HEK293 (cell line): ENCODE measurements around the gene CC2D1B.

Experiments
- EGR2 ChIP-seq: fragments of 450-650 bp; formaldehyde crosslinking; IDR thresholded peaks from 2 replicates; pipeline ENCODE4 v1.5.1; 2016; ENCODE audit warnings: low read depth, missing biosample characterization, missing genetic modification characterization
- GLI4 ChIP-seq: fragments of 450-650 bp; formaldehyde crosslinking; IDR thresholded peaks from 2 replicates; pipeline ENCODE4 v1.5.1; 2016; ENCODE audit warnings: missing biosample characterization, missing genetic modification characterization
- KLF7 ChIP-seq: fragments of 450-650 bp; formaldehyde crosslinking; IDR thresholded peaks from 2 replicates; pipeline ENCODE4 v1.5.1; 2016; ENCODE audit warnings: missing biosample characterization, missing genetic modification characterization, borderline replicate concordance
- KLF8 ChIP-seq: fragments of 450-650 bp; formaldehyde crosslinking; IDR thresholded peaks from 2 replicates; pipeline ENCODE4 v1.5.1; 2016; ENCODE audit warnings: missing biosample characterization, missing genetic modification characterization
- REPIN1 ChIP-seq: fragments of 450-650 bp; formaldehyde crosslinking; IDR thresholded peaks from 2 replicates; pipeline ENCODE4 v1.5.1; 2017; ENCODE audit warnings: missing biosample characterization, missing genetic modification characterization, low read depth
- ZBTB48 ChIP-seq: fragments of 450-650 bp; formaldehyde crosslinking; IDR thresholded peaks from 2 replicates; pipeline ENCODE4 v1.5.1; 2016; ENCODE audit warnings: missing biosample characterization, missing genetic modification characterization
- ZFP37 ChIP-seq: fragments of 450-650 bp; formaldehyde crosslinking; IDR thresholded peaks from 2 replicates; pipeline ENCODE4 v1.5.1; 2016; ENCODE audit warnings: missing biosample characterization, missing genetic modification characterization
- ZFP69B ChIP-seq: fragments of 450-650 bp; formaldehyde crosslinking; IDR thresholded peaks from 2 replicates; pipeline ENCODE4 v1.5.1; 2016; ENCODE audit warnings: missing biosample characterization, missing genetic modification characterization
- ZIC2 ChIP-seq: fragments of 450-650 bp; formaldehyde crosslinking; IDR thresholded peaks from 2 replicates; pipeline ENCODE4 v1.5.1; 2016; ENCODE audit warnings: missing biosample characterization, missing genetic modification characterization
- ZNF211 ChIP-seq: fragments of 450-650 bp; formaldehyde crosslinking; IDR thresholded peaks from 2 replicates; pipeline ENCODE4 v1.5.1; 2016; ENCODE audit warnings: low read depth, missing biosample characterization, missing genetic modification characterization
- ZNF239 ChIP-seq: fragments of 450-650 bp; formaldehyde crosslinking; IDR thresholded peaks from 2 replicates; pipeline ENCODE4 v1.5.1; 2016; ENCODE audit warnings: missing biosample characterization, missing genetic modification characterization
- ZNF292 ChIP-seq: fragments of 450-650 bp; formaldehyde crosslinking; IDR thresholded peaks from 2 replicates; pipeline ENCODE4 v1.5.1; 2016; ENCODE audit warnings: low read depth, missing biosample characterization, missing genetic modification characterization, borderline replicate concordance
- ZNF335 ChIP-seq: fragments of 450-650 bp; formaldehyde crosslinking; conservative IDR thresholded peaks from 2 replicates; pipeline ENCODE4 v1.5.1; 2016; ENCODE audit warnings: missing biosample characterization, missing genetic modification characterization
- ZNF366 ChIP-seq: fragments of 450-650 bp; formaldehyde crosslinking; conservative IDR thresholded peaks from 2 replicates; pipeline ENCODE4 v1.5.1; 2016; ENCODE audit warnings: missing biosample characterization, missing genetic modification characterization
- ZNF37A ChIP-seq: fragments of 450-650 bp; IDR thresholded peaks from 2 replicates; pipeline ENCODE4 v1.5.1; 2018; ENCODE audit warnings: missing biosample characterization, missing genetic modification characterization
- ZNF423 ChIP-seq: fragments of 450-650 bp; formaldehyde crosslinking; IDR thresholded peaks from 2 replicates; pipeline ENCODE4 v1.5.1; 2016; ENCODE audit warnings: missing biosample characterization, missing genetic modification characterization
- ZNF555 ChIP-seq: fragments of 450-650 bp; formaldehyde crosslinking; conservative IDR thresholded peaks from 2 replicates; pipeline ENCODE4 v1.5.1; 2017; ENCODE audit warnings: missing biosample characterization, mild to moderate bottlenecking, missing genetic modification characterization, inconsistent platforms
- ZNF558 ChIP-seq: fragments of 450-650 bp; formaldehyde crosslinking; IDR thresholded peaks from 2 replicates; pipeline ENCODE4 v1.5.1; 2016; ENCODE audit warnings: missing biosample characterization, missing genetic modification characterization
- ZNF600 ChIP-seq: fragments of 450-650 bp; formaldehyde crosslinking; IDR thresholded peaks from 2 replicates; pipeline ENCODE4 v1.5.1; 2016; ENCODE audit warnings: missing biosample characterization, missing genetic modification characterization
- ZNF623 ChIP-seq: fragments of 450-650 bp; formaldehyde crosslinking; IDR thresholded peaks from 2 replicates; pipeline ENCODE4 v1.5.1; 2016; ENCODE audit warnings: missing biosample characterization, missing genetic modification characterization
- ZNF701 ChIP-seq: fragments of 450-650 bp; formaldehyde crosslinking; IDR thresholded peaks from 2 replicates; pipeline ENCODE4 v1.5.1; 2016; ENCODE audit warnings: missing biosample characterization, missing genetic modification characterization
- ZNF777 ChIP-seq: fragments of 450-650 bp; formaldehyde crosslinking; IDR thresholded peaks from 2 replicates; pipeline ENCODE4 v1.5.1; 2017; ENCODE audit warnings: missing biosample characterization, missing genetic modification characterization, borderline replicate concordance
- ZNF791 ChIP-seq: fragments of 450-650 bp; formaldehyde crosslinking; IDR thresholded peaks from 2 replicates; pipeline ENCODE4 v1.5.1; 2016; ENCODE audit warnings: missing biosample characterization, missing genetic modification characterization
- ZXDB ChIP-seq: fragments of 450-650 bp; formaldehyde crosslinking; IDR thresholded peaks from 2 replicates; pipeline ENCODE4 v1.5.1; 2016; ENCODE audit warnings: missing biosample characterization, missing genetic modification characterization
- TF ChIP-seq, protein P1 (sequence below): fragments of 450-650 bp; formaldehyde crosslinking; IDR thresholded peaks from 2 replicates; pipeline ENCODE4 v1.5.1; 2016; ENCODE audit warnings: missing biosample characterization, missing genetic modification characterization, borderline replicate concordance
- TF ChIP-seq, protein P2 (sequence below): fragments of 450-650 bp; formaldehyde crosslinking; IDR thresholded peaks from 2 replicates; pipeline ENCODE4 v1.5.1; 2016; ENCODE audit warnings: missing biosample characterization, missing genetic modification characterization, low read depth
- TF ChIP-seq, protein P3 (sequence below): fragments of 450-650 bp; formaldehyde crosslinking; IDR thresholded peaks from 2 replicates; pipeline ENCODE4 v1.5.1; 2016; ENCODE audit warnings: missing biosample characterization, missing genetic modification characterization
- TF ChIP-seq, protein P4 (sequence below): fragments of 450-650 bp; formaldehyde crosslinking; IDR thresholded peaks from 2 replicates; pipeline ENCODE4 v1.5.1; 2016; ENCODE audit warnings: missing biosample characterization, missing genetic modification characterization
- TF ChIP-seq, protein P5 (sequence below): fragments of 450-650 bp; formaldehyde crosslinking; IDR thresholded peaks from 2 replicates; pipeline ENCODE4 v1.5.1; 2016; ENCODE audit warnings: missing biosample characterization, missing genetic modification characterization
- TF ChIP-seq, protein P6 (sequence below): fragments of 450-650 bp; formaldehyde crosslinking; IDR thresholded peaks from 2 replicates; pipeline ENCODE4 v1.5.1; 2017; ENCODE audit warnings: missing biosample characterization, mild to moderate bottlenecking, missing genetic modification characterization, moderate library complexity

The CC2D1B gene

DNA sequence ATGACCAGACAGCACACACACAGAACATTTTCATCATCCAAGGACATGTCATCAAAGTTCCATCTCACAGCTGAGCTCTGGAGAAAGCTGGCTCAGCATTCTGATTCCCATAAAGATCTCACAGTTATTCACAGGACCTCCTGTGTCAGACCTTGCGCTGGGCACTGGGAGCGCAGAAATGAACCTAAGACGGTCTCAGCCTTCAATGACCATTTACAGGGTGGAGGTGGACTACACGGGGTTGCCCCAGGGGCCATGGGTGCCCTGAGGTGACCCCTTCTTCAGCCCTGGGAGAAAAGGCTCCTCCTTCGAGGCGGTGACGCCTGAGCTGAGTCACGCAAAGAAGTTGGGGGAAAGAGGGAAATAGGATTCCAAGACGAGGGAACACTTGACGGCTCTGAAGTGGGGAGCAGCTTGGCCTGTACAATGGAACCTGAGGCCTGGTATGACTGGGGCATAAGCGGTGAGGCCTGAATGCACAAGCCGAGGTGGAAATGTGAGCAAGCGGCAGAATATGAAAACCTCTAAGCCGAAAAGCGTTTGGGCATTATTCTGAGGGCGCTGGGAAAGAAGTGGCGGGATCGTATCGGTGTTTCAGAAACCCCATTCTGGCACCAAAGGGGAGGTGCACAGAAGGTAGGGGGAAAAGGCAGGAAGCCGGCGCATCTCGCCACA is 797 bp downstream of the CC2D1B start (continued):
- TF ChIP-seq ZNF701 (tag by site-specific recombination) (no peak), ZNF239 (no peak), KLF8 (tag by site-specific recombination) (no peak), ZNF558 (tag by site-specific recombination) (no peak; the same call in 1 of the 2 replicates), ZNF366 (tag by site-specific recombination) (peak; percentile 90), ZNF423 (tag by site-specific recombination) (no peak), REPIN1 (tag by site-specific recombination) (no peak), ZFP37 (tag by site-specific recombination) (no peak), KLF7 (tag by site-specific recombination) (no peak), ZNF600 (tag by site-specific recombination) (no peak), ZNF211 (tag by site-specific recombination) (no peak), ZNF791 (tag by site-specific recombination) (peak; percentile 11; the same call in 1 of the 2 replicates), EGR2 (tag by site-specific recombination) (no peak), ZIC2 (tag by site-specific recombination) (no peak), ZNF777 (tag by site-specific recombination) (no peak), ZFP69B (no peak), ZNF555 (tag by site-specific recombination) (no peak), ZNF37A (no peak), ZNF623 (tag by site-specific recombination) (no peak), ZNF292 (tag by site-specific recombination) (no peak), GLI4 (tag by site-specific recombination) (no peak), ZNF335 (tag by site-specific recombination) (peak; percentile 94), ZXDB (tag by site-specific recombination) (peak; percentile 100), ZBTB48 (peak; percentile 99)
- TF ChIP-seq, protein P1, sequence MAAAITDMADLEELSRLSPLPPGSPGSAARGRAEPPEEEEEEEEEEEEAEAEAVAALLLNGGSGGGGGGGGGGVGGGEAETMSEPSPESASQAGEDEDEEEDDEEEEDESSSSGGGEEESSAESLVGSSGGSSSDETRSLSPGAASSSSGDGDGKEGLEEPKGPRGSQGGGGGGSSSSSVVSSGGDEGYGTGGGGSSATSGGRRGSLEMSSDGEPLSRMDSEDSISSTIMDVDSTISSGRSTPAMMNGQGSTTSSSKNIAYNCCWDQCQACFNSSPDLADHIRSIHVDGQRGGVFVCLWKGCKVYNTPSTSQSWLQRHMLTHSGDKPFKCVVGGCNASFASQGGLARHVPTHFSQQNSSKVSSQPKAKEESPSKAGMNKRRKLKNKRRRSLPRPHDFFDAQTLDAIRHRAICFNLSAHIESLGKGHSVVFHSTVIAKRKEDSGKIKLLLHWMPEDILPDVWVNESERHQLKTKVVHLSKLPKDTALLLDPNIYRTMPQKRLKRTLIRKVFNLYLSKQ (tag by site-specific recombination): no peak
- TF ChIP-seq, protein P2, sequence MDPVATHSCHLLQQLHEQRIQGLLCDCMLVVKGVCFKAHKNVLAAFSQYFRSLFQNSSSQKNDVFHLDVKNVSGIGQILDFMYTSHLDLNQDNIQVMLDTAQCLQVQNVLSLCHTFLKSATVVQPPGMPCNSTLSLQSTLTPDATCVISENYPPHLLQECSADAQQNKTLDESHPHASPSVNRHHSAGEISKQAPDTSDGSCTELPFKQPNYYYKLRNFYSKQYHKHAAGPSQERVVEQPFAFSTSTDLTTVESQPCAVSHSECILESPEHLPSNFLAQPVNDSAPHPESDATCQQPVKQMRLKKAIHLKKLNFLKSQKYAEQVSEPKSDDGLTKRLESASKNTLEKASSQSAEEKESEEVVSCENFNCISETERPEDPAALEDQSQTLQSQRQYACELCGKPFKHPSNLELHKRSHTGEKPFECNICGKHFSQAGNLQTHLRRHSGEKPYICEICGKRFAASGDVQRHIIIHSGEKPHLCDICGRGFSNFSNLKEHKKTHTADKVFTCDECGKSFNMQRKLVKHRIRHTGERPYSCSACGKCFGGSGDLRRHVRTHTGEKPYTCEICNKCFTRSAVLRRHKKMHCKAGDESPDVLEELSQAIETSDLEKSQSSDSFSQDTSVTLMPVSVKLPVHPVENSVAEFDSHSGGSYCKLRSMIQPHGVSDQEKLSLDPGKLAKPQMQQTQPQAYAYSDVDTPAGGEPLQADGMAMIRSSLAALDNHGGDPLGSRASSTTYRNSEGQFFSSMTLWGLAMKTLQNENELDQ: no peak
- TF ChIP-seq, protein P3, sequence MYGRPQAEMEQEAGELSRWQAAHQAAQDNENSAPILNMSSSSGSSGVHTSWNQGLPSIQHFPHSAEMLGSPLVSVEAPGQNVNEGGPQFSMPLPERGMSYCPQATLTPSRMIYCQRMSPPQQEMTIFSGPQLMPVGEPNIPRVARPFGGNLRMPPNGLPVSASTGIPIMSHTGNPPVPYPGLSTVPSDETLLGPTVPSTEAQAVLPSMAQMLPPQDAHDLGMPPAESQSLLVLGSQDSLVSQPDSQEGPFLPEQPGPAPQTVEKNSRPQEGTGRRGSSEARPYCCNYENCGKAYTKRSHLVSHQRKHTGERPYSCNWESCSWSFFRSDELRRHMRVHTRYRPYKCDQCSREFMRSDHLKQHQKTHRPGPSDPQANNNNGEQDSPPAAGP: no peak
- TF ChIP-seq, protein P4, sequence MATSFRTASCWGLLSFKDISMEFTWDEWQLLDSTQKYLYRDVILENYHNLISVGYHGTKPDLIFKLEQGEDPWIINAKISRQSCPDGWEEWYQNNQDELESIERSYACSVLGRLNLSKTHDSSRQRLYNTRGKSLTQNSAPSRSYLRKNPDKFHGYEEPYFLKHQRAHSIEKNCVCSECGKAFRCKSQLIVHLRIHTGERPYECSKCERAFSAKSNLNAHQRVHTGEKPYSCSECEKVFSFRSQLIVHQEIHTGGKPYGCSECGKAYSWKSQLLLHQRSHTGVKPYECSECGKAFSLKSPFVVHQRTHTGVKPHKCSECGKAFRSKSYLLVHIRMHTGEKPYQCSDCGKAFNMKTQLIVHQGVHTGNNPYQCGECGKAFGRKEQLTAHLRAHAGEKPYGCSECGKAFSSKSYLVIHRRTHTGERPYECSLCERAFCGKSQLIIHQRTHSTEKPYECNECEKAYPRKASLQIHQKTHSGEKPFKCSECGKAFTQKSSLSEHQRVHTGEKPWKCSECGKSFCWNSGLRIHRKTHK (tag by site-specific recombination): no peak
- TF ChIP-seq, protein P5, sequence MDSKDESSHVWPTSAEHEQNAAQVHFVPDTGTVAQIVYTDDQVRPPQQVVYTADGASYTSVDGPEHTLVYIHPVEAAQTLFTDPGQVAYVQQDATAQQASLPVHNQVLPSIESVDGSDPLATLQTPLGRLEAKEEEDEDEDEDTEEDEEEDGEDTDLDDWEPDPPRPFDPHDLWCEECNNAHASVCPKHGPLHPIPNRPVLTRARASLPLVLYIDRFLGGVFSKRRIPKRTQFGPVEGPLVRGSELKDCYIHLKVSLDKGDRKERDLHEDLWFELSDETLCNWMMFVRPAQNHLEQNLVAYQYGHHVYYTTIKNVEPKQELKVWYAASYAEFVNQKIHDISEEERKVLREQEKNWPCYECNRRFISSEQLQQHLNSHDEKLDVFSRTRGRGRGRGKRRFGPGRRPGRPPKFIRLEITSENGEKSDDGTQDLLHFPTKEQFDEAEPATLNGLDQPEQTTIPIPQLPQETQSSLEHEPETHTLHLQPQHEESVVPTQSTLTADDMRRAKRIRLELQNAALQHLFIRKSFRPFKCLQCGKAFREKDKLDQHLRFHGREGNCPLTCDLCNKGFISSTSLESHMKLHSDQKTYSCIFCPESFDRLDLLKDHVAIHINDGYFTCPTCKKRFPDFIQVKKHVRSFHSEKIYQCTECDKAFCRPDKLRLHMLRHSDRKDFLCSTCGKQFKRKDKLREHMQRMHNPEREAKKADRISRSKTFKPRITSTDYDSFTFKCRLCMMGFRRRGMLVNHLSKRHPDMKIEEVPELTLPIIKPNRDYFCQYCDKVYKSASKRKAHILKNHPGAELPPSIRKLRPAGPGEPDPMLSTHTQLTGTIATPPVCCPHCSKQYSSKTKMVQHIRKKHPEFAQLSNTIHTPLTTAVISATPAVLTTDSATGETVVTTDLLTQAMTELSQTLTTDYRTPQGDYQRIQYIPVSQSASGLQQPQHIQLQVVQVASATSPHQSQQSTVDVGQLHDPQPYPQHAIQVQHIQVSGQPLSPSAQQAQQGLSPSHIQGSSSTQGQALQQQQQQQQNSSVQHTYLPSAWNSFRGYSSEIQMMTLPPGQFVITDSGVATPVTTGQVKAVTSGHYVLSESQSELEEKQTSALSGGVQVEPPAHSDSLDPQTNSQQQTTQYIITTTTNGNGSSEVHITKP (tag by site-specific recombination): no peak
- TF ChIP-seq, protein P6, sequence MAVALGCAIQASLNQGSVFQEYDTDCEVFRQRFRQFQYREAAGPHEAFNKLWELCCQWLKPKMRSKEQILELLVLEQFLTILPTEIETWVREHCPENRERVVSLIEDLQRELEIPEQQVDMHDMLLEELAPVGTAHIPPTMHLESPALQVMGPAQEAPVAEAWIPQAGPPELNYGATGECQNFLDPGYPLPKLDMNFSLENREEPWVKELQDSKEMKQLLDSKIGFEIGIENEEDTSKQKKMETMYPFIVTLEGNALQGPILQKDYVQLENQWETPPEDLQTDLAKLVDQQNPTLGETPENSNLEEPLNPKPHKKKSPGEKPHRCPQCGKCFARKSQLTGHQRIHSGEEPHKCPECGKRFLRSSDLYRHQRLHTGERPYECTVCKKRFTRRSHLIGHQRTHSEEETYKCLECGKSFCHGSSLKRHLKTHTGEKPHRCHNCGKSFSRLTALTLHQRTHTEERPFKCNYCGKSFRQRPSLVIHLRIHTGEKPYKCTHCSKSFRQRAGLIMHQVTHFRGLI: no peak
